Measurements from ENCODE around the gene RHD. TPM values are rescaled to one million over a fixed set of nuclear protein-coding genes. Genes with fewer than 3 reads are reported as not detected.

RHD gene
- total and polyA plus RNA-seq, 2 donors (not counting 1 experiment from before 2014, with no cell fraction given) = not detected

- WGBS (ENCODE audit: insufficient coverage) = 100% methylated on average over 6 of the region's 11 CpGs
- DNase-seq = no peak
- H4K20me1 ChIP-seq (ENCODE audit: control insufficient read depth, insufficient read depth, low read length, poor library complexity, severe bottlenecking) = peaks cover 15% of the 10 kb centered on the region
- H3K4me2 ChIP-seq (replicated peaks; ENCODE audit: low read depth, low read length, poor library complexity, severe bottlenecking) = no peak overlapping the region
- peaks cover 33 to 48% of the 10 kb centered on the region in 2 donors for H3K4me1 ChIP-seq (ENCODE audit: control insufficient read depth in 2 of 2, insufficient read depth in 2 of 2, low read length in 2 of 2)
- ATAC-seq (ENCODE audit: low read depth) = no peak
- no peaks in the 10 kb centered on the region for H3K9me3 Mint-ChIP-seq (ENCODE audit: insufficient read depth)
- no peak overlapping the region for H3K4me3 ChIP-seq (ENCODE audit: control extremely low read depth in 1 of 5, extremely low read depth in 1 of 5, insufficient read depth in 1 of 5, low read depth in 2 of 5, low read length in 4 of 5)
- TF ChIP-seq EZH2 (IDR thresholded peaks at IDR 0.05; ENCODE audit: borderline replicate concordance, insufficient read depth, low read depth, low read length, poor library complexity, severe bottlenecking) (no peak), CTCF (IDR thresholded peaks at IDR 0.05) (no peak)
- H2AFZ ChIP-seq (ENCODE audit: insufficient read depth, low read depth, low read length, poor library complexity, severe bottlenecking) = no peak overlapping the region
- no peak overlapping the region for H3K4me3 Mint-ChIP-seq
- H3K27ac Mint-ChIP-seq = peak overlapping the region; percentile 37
- H3K36me3 ChIP-seq (replicated peaks in 1 of 2; ENCODE audit: control extremely low read depth in 1 of 2, control insufficient read depth in 1 of 2, extremely low read depth in 1 of 2, insufficient read depth in 2 of 2, low read length in 1 of 2) = peaks cover 2 to 18% of the 10 kb centered on the region in 2 experiments
- ChIA-PET POLR2A (interaction anchor here (0.6 kb wide), 3 partner anchors 24 to 677 kb away, joined by 3 read pairs; no protein-coding TSS in a partner anchor), CTCF (no interaction called here)
- peak overlapping the region in 1 of 2 donors; percentile 45 for H3K27ac ChIP-seq (ENCODE audit: low read length in 2 of 2)
- H3K9me3 ChIP-seq (ENCODE audit: control extremely low read depth in 1 of 3, control insufficient read depth in 2 of 3, insufficient read depth in 1 of 3, low read length in 2 of 3) = no peaks in the 10 kb centered on the region
- no peaks in the 10 kb centered on the region for H3K27me3 Mint-ChIP-seq
- H3K27me3 ChIP-seq (replicated peaks in 1 of 4; ENCODE audit: control extremely low read depth in 1 of 4, control insufficient read depth in 3 of 4, insufficient read depth in 4 of 4, low read length in 3 of 4) = no peaks in the 10 kb centered on the region
- H3K9ac ChIP-seq (ENCODE audit: low read length) = no peak overlapping the region
- intact Hi-C loops (cut with micrococcal nuclease) = no loop called here
- H3K4me1 Mint-ChIP-seq = peaks cover 52% of the 10 kb centered on the region
- H3K79me2 ChIP-seq (ENCODE audit: control insufficient read depth, insufficient read depth, low read length) = peaks cover 46% of the 10 kb centered on the region
Measured at GRCh38 chr1:25238046-25238445, 34.3 kb upstream of the RHD start.
